Muscle layer of duodenum (tissue), 2 donors: Measurements from ENCODE around the gene ADAM15.

Experiments used
- H3K27ac ChIP-seq: one replicate; pipeline ENCODE4 v1.7.0; 2013; ENCODE audit warnings: mild to moderate bottlenecking, low read length
- H3K27me3 ChIP-seq: one replicate; pipeline ENCODE4 v1.7.0; 2013; ENCODE audit warnings: low read depth, mild to moderate bottlenecking, control low read depth, low read length
- H3K36me3 ChIP-seq, 2 donors: one replicate each; pipeline ENCODE4 v1.7.0; 2013; ENCODE audit warnings: low read length in 2 of 2, control low read depth in 1 of 2, mild to moderate bottlenecking in 1 of 2; ENCODE audit not compliant: insufficient read depth in 2 of 2, control insufficient read depth in 1 of 2
- H3K4me1 ChIP-seq, 2 donors: one replicate each; pipeline ENCODE4 v1.7.0; 2013; ENCODE audit warnings: low read length in 2 of 2, mild to moderate bottlenecking in 2 of 2, control low read depth in 1 of 2, moderate library complexity in 1 of 2; ENCODE audit not compliant: insufficient read depth in 2 of 2, control insufficient read depth in 1 of 2
- H3K4me3 ChIP-seq, 2 donors: one replicate each; pipeline ENCODE4 v1.7.0; 2013; ENCODE audit warnings: low read length in 2 of 2, low read depth in 1 of 2, mild to moderate bottlenecking in 1 of 2
- H3K9me3 ChIP-seq, 2 donors: one replicate each; pipeline ENCODE4 v1.7.0; 2013; ENCODE audit warnings: low read length in 2 of 2, control low read depth in 1 of 2, mild to moderate bottlenecking in 1 of 2; ENCODE audit not compliant: control insufficient read depth in 1 of 2
- donor health status: healthy.

The ADAM15 gene

GRCh38 chr1:155037043-155037442 lies 14.1 kb upstream of the ADAM15 start:
- Histone ChIP-seq H3K4me1 (peaks cover 0 to 8% of the 10 kb centered on the region in 2 donors), H3K27ac (no peak overlapping the region), H3K27me3 (no peaks in the 10 kb centered on the region), H3K9me3 (no peaks in the 10 kb centered on the region), H3K4me3 (no peak overlapping the region), H3K36me3 (no peaks in the 10 kb centered on the region)

- Histone ChIP-seq H3K4me3 (no peak overlapping the region), H3K27ac (no peak overlapping the region), H3K9me3 (no peaks in the 10 kb centered on the region), H3K4me1 (peaks cover 0 to 8% of the 10 kb centered on the region in 2 donors), H3K27me3 (no peaks in the 10 kb centered on the region), H3K36me3 (no peaks in the 10 kb centered on the region)
These were observed 13.2 kb upstream of the ADAM15 start for GRCh38 chr1:155037851-155038441.

GRCh38 chr1:155038602-155039307 lies 12.4 kb upstream of the ADAM15 start:
- Histone ChIP-seq H3K27ac (no peak overlapping the region), H3K36me3 (no peaks in the 10 kb centered on the region), H3K4me1 (peaks cover 0 to 8% of the 10 kb centered on the region in 2 donors), H3K9me3 (no peaks in the 10 kb centered on the region), H3K27me3 (no peaks in the 10 kb centered on the region), H3K4me3 (no peak overlapping the region)

- H3K4me3 ChIP-seq = no peak overlapping the region
- no peaks in the 10 kb centered on the region for H3K9me3 ChIP-seq
- H3K4me1 ChIP-seq = peaks cover 0 to 8% of the 10 kb centered on the region in 2 donors
- no peak overlapping the region for H3K27ac ChIP-seq
- H3K36me3 ChIP-seq = no peaks in the 10 kb centered on the region
- H3K27me3 ChIP-seq = no peaks in the 10 kb centered on the region
These were observed 11.8 kb upstream of the ADAM15 start for GRCh38 chr1:155039308-155039669.

- Histone ChIP-seq H3K36me3 (no peaks in the 10 kb centered on the region), H3K4me1 (peaks cover 4 to 8% of the 10 kb centered on the region in 2 donors), H3K27ac (no peak overlapping the region), H3K27me3 (no peaks in the 10 kb centered on the region), H3K9me3 (no peaks in the 10 kb centered on the region), H3K4me3 (no peak overlapping the region)
These were observed 10.6 kb upstream of the ADAM15 start for GRCh38 chr1:155040358-155041093.

- H3K36me3 ChIP-seq = no peaks in the 10 kb centered on the region
- H3K4me3 ChIP-seq = no peak overlapping the region
- peaks cover 4 to 7% of the 10 kb centered on the region in 2 donors for H3K4me1 ChIP-seq
- peak overlapping the region; percentile 82 for H3K27ac ChIP-seq
- H3K27me3 ChIP-seq = no peaks in the 10 kb centered on the region
- H3K9me3 ChIP-seq = no peaks in the 10 kb centered on the region
These were observed 8.3 kb upstream of the ADAM15 start for GRCh38 chr1:155042789-155043188.

GRCh38 chr1:155043301-155043702 lies 7.8 kb upstream of the ADAM15 start:
- H3K27ac ChIP-seq = peak overlapping the region; percentile 82
- no peak overlapping the region for H3K4me3 ChIP-seq
- peaks cover 2 to 4% of the 10 kb centered on the region in 2 donors for H3K4me1 ChIP-seq
- H3K27me3 ChIP-seq = no peaks in the 10 kb centered on the region
- no peaks in the 10 kb centered on the region for H3K9me3 ChIP-seq
- no peaks in the 10 kb centered on the region for H3K36me3 ChIP-seq

- Histone ChIP-seq H3K9me3 (no peaks in the 10 kb centered on the region), H3K27me3 (no peaks in the 10 kb centered on the region), H3K4me1 (peaks cover 0 to 4% of the 10 kb centered on the region in 2 donors), H3K36me3 (no peaks in the 10 kb centered on the region), H3K4me3 (no peak overlapping the region), H3K27ac (peak overlapping the region; percentile 82)
These were observed 7.3 kb upstream of the ADAM15 start for GRCh38 chr1:155043793-155044192.

GRCh38 chr1:155044365-155044764 lies 6.8 kb upstream of the ADAM15 start:
- Histone ChIP-seq H3K36me3 (no peaks in the 10 kb centered on the region), H3K9me3 (no peaks in the 10 kb centered on the region), H3K4me3 (no peak overlapping the region), H3K27me3 (no peaks in the 10 kb centered on the region), H3K27ac (peak overlapping the region; percentile 82), H3K4me1 (peaks cover 0 to 5% of the 10 kb centered on the region in 2 donors)

- no peaks in the 10 kb centered on the region for H3K27me3 ChIP-seq
- H3K36me3 ChIP-seq = no peaks in the 10 kb centered on the region
- no peak overlapping the region for H3K4me3 ChIP-seq
- peak overlapping the region; percentile 23 for H3K27ac ChIP-seq
- H3K9me3 ChIP-seq = no peaks in the 10 kb centered on the region
- H3K4me1 ChIP-seq = peaks cover 6 to 12% of the 10 kb centered on the region in 2 donors
These were observed 6.1 kb upstream of the ADAM15 start for GRCh38 chr1:155044812-155045657.
